Thyroid gland (tissue), 4 donors: ENCODE measurements around the gene TAAR1.

Experiments used
- POLR2A ChIP-seq, 2 donors: fragments of 450-650 bp; IDR thresholded peaks; one replicate each; pipeline ENCODE4 v1.6.1; 2017; ENCODE audit warnings: antibody characterized with exemption in 2 of 2, mild to moderate bottlenecking in 2 of 2, moderate library complexity in 1 of 2
- TF ChIP-seq, protein P1 (sequence below), 6 experiments: fragments of 200-600 bp in 3 of 6; fragments of 450-650 bp in 3 of 6; sonication (generic) in 3 of 6; IDR thresholded peaks; one replicate each; pipeline ENCODE4 v1.5.1; 2016 to 2019; ENCODE audit warnings: antibody characterized with exemption in 6 of 6, mild to moderate bottlenecking in 2 of 6, inconsistent platforms in 1 of 6, moderate library complexity in 1 of 6

DNA sequence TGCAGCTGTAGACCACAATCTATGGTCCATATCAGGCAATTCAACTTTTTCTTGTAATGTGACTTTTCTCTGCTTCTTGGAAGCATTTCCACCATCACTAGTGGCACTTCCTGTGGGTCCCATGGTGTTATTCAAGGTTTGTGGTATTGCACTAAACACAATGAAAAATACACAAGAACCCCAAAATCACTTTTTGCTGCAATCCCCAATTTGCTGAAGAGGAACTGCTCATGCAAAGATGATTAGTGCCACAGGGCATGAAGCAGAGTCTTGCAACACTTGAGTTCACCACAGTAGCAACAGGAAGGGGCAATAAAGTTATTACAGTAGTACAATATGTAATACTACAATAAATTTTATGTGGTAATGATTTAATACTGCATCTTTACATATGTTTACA, 16.8 kb upstream of the TAAR1 start:
- no peak for TF ChIP-seq POLR2A (IDR thresholded peaks at IDR 0.05)
- TF ChIP-seq, protein P1, sequence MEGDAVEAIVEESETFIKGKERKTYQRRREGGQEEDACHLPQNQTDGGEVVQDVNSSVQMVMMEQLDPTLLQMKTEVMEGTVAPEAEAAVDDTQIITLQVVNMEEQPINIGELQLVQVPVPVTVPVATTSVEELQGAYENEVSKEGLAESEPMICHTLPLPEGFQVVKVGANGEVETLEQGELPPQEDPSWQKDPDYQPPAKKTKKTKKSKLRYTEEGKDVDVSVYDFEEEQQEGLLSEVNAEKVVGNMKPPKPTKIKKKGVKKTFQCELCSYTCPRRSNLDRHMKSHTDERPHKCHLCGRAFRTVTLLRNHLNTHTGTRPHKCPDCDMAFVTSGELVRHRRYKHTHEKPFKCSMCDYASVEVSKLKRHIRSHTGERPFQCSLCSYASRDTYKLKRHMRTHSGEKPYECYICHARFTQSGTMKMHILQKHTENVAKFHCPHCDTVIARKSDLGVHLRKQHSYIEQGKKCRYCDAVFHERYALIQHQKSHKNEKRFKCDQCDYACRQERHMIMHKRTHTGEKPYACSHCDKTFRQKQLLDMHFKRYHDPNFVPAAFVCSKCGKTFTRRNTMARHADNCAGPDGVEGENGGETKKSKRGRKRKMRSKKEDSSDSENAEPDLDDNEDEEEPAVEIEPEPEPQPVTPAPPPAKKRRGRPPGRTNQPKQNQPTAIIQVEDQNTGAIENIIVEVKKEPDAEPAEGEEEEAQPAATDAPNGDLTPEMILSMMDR (IDR thresholded peaks at IDR 0.05): no peak
